OCI-LY3 (cell line): ENCODE data around the gene NFIL3.
"Not testable (repeated sequence)": the region's sequence is repeated elsewhere in the genome, so short reads cannot be mapped to it uniquely, and the experiment has no call there.

ENCODE experiments used
- H2AFZ ChIP-seq: fragments of 200-600, 300-600 bp; shearing (Covaris generic); 2 replicates; pipeline ENCODE4 v1.6.0; 2014; ENCODE audit warnings: antibody characterized with exemption, low read depth, low read length
- H3K27ac ChIP-seq: fragments of 200-600, 300-600 bp; sonication (generic); 2 replicates; pipeline ENCODE4 v1.5.1; 2014; ENCODE audit warnings: mild to moderate bottlenecking, low read length, moderate library complexity, mixed read lengths
- H3K27me3 ChIP-seq: fragments of 200-600, 300-600 bp; sonication (generic); 2 replicates; pipeline ENCODE4 v1.6.1; 2014; ENCODE audit warnings: low read depth, low read length, mixed read lengths
- H3K36me3 ChIP-seq: fragments of 200-600, 300-600 bp; sonication (generic); replicated peaks from 2 replicates; pipeline ENCODE3; 2014; ENCODE audit warnings: low read depth, low read length, mixed read lengths
- H3K4me1 ChIP-seq: fragments of 300-600, 200-600 bp; sonication (generic); 2 replicates; pipeline ENCODE4 v1.6.1; 2014; ENCODE audit warnings: low read length, mixed read lengths
- H3K4me2 ChIP-seq: fragments of 200-600, 300-600 bp; sonication (generic); 2 replicates; pipeline ENCODE4 v1.6.1; 2014; ENCODE audit warnings: low read length, mixed read lengths
- H3K4me3 ChIP-seq: fragments of 300-600, 200-600 bp; sonication (generic); 2 replicates; pipeline ENCODE4 v1.5.1; 2014; ENCODE audit warnings: antibody characterized with exemption, mild to moderate bottlenecking, low read length, moderate library complexity
- H3K79me2 ChIP-seq: fragments of 300-600, 200-600 bp; shearing (Covaris generic); 2 replicates; pipeline ENCODE4 v1.6.1; 2014; ENCODE audit warnings: mild to moderate bottlenecking, low read length, mixed read lengths
- H3K9ac ChIP-seq: fragments of 300-600, 200-600 bp; shearing (Covaris generic); 2 replicates; pipeline ENCODE4 v1.6.0; 2014; ENCODE audit warnings: mild to moderate bottlenecking, low read length, moderate library complexity
- H3K9me3 ChIP-seq: fragments of 200-600, 300-600 bp; shearing (Covaris generic); 2 replicates; pipeline ENCODE4 v1.6.1; 2014; ENCODE audit warnings: low read length, mixed read lengths; ENCODE audit not compliant: insufficient read depth
- H4K20me1 ChIP-seq: fragments of 200-600, 300-600 bp; sonication (generic); 2 replicates; pipeline ENCODE4 v1.6.1; 2016; ENCODE audit warnings: low read length, mixed read lengths; ENCODE audit not compliant: insufficient read depth
- EZH2phosphoT487 ChIP-seq: fragments of 200-600 bp; shearing (Covaris generic); IDR thresholded peaks from 2 replicates; pipeline ENCODE4 v1.6.1; 2018; ENCODE audit warnings: antibody characterized with exemption, mixed run types, low read depth
- TF ChIP-seq, protein P1 (sequence below): fragments of 200-600, 300-600 bp; sonication (generic); IDR thresholded peaks from 2 replicates; pipeline ENCODE4 v1.5.1; 2014; ENCODE audit warnings: antibody characterized with exemption, low read length, low read depth

NFIL3 gene

DNA sequence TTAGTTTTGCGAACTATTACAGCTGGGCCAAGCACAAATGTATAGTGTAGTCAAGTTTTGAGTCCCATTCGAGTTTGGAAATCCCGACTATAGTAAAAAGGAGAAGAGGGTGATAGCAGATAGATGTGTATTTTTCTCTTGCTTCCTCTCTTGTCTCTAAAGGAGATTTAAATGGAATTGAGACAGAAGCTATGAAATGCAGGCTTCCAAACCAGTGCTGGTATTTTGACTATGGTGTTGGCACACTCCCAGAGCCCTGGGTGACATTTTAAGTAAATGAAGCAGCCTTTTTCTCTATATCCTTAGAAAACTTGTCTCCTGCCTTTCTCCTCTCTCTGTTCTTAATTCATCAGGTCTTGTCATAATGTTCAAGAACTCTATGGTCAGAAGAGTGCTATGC lies 44.2 kb downstream of the NFIL3 start:
- Histone ChIP-seq H3K9me3 (no peaks in the 10 kb centered on the region), H3K4me3 (no peak overlapping the region), H3K36me3 (no peaks in the 10 kb centered on the region), H3K27me3 (peaks cover 20% of the 10 kb centered on the region), H3K79me2 (no peaks in the 10 kb centered on the region), H3K4me1 (peaks cover 3% of the 10 kb centered on the region; the same call in 1 of the 2 replicates), H4K20me1 (no peaks in the 10 kb centered on the region), H3K27ac (no peak overlapping the region), H3K4me2 (no peak overlapping the region), H3K9ac (no peak overlapping the region), H2AFZ (no peak overlapping the region)
- TF ChIP-seq, protein P1, sequence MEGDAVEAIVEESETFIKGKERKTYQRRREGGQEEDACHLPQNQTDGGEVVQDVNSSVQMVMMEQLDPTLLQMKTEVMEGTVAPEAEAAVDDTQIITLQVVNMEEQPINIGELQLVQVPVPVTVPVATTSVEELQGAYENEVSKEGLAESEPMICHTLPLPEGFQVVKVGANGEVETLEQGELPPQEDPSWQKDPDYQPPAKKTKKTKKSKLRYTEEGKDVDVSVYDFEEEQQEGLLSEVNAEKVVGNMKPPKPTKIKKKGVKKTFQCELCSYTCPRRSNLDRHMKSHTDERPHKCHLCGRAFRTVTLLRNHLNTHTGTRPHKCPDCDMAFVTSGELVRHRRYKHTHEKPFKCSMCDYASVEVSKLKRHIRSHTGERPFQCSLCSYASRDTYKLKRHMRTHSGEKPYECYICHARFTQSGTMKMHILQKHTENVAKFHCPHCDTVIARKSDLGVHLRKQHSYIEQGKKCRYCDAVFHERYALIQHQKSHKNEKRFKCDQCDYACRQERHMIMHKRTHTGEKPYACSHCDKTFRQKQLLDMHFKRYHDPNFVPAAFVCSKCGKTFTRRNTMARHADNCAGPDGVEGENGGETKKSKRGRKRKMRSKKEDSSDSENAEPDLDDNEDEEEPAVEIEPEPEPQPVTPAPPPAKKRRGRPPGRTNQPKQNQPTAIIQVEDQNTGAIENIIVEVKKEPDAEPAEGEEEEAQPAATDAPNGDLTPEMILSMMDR: no peak
- no peak for TF ChIP-seq EZH2phosphoT487

DNA sequence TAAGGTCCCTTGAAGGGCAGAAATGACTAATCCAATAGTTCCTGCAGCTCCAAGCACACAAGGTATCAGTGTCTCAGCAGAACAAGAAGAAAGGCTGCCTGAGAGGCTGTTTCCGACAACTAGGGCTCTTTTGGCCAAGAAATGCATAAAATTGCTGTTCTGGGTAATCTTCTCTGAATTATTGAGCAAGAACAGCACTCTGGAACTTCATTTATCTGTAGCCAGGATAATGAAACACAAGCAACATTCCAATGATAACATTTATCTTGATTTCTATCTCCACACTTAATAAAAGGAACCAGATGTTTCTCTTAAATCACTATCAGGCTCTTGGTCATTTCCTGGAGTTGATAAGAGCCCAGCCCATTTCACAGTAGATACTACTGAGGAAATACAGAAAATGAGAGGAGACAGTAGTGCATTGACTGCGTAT lies 44.9 kb downstream of the NFIL3 start:
- Histone ChIP-seq H3K9ac (no peak overlapping the region), H4K20me1 (no peaks in the 10 kb centered on the region), H2AFZ (no peak overlapping the region), H3K4me1 (peaks cover 3% of the 10 kb centered on the region; the same call in 1 of the 2 replicates), H3K27ac (no peak overlapping the region), H3K36me3 (no peaks in the 10 kb centered on the region), H3K4me3 (no peak overlapping the region), H3K4me2 (no peak overlapping the region), H3K79me2 (no peaks in the 10 kb centered on the region), H3K9me3 (no peaks in the 10 kb centered on the region), H3K27me3 (peaks cover 20% of the 10 kb centered on the region)
- no peak for TF ChIP-seq EZH2phosphoT487
- TF ChIP-seq, protein P1: no peak

DNA sequence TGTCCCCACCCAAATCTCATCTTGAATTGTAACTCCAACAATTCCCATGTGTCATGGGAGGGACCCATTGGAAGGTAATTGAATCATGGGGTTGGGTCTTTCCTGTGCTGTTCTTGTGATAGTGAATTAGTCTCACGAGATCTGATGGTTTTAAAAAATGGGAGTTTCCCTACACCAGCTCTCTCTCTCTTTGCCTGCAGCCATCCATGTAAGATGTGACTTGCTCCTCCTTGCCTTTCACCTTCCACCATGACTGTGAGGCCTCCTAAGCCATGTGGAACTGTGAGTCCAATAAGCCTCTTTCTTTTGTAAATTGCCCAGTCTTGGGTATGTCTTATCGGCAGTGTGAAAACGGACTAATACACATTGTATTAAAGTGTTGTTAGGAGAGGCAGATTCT lies 45.6 kb downstream of the NFIL3 start:
- peaks cover 20% of the 10 kb centered on the region for H3K27me3 ChIP-seq
- H3K27ac ChIP-seq, H3K4me2 ChIP-seq: not testable (repeated sequence)

DNA sequence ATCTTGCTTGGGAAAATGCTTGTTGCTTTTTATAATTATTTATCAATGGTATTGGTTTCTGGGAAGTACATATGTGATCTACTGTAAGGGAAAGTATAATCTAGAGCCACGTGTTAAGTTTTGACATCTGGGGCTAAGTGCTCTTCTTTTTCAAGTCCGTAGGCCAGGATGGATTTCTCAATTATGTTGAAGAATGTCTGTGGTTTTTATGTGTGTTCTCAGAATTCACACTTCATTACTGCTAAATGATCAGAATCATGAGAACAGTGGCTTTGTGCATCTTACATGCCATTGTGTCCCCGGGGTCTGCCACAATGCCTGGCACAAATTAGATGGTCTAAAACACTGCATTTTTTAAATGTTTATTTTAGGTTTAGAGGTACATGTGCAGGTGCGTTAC lies 47.4 kb downstream of the NFIL3 start:
- H3K36me3 ChIP-seq: no peaks in the 10 kb centered on the region
- no peaks in the 10 kb centered on the region for H3K79me2 ChIP-seq
- H4K20me1 ChIP-seq: no peaks in the 10 kb centered on the region
- peaks cover 22% of the 10 kb centered on the region for H3K27me3 ChIP-seq
- H3K4me1 ChIP-seq: peaks cover 3% of the 10 kb centered on the region; the same call in 1 of the 2 replicates
- TF ChIP-seq, protein P1: no peak
- TF ChIP-seq EZH2phosphoT487: no peak
- no peak overlapping the region for H3K27ac ChIP-seq
- no peak overlapping the region for H3K4me3 ChIP-seq
- no peak overlapping the region for H2AFZ ChIP-seq
- no peak overlapping the region for H3K9ac ChIP-seq
- H3K9me3 ChIP-seq: no peaks in the 10 kb centered on the region
- H3K4me2 ChIP-seq: no peak overlapping the region

More for the DNA sequence above, 45.6 kb downstream of the NFIL3 start:
- not testable (repeated sequence) for H3K36me3 ChIP-seq, H3K79me2 ChIP-seq, H3K9ac ChIP-seq, H3K4me3 ChIP-seq, H2AFZ ChIP-seq, H4K20me1 ChIP-seq, H3K9me3 ChIP-seq, H3K4me1 ChIP-seq

DNA sequence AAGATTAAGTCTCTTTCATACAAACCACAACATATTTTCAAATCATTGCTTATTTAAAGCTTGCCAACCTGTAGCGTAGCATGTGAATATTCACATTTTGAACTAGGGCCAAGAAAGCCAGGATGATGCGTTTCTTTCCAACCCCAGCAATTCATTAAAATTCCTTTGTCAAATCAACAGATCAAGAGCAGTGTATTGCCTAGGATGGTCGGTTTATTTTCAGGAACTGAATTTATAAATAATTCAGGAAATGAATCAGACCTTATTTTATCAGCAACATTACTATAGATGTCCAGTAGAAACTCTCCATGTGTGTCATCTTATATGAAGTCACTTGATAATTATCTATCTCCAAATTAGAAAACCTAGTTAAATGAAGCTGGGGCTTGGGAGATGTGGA lies 48.7 kb downstream of the NFIL3 start:
- no peaks in the 10 kb centered on the region for H3K36me3 ChIP-seq
- H3K27me3 ChIP-seq: peaks cover 20% of the 10 kb centered on the region
- H3K4me3 ChIP-seq: no peak overlapping the region
- peaks cover 3% of the 10 kb centered on the region; the same call in 1 of the 2 replicates for H3K4me1 ChIP-seq
- H3K9ac ChIP-seq: no peak overlapping the region
- H3K9me3 ChIP-seq: no peaks in the 10 kb centered on the region
- no peak overlapping the region for H3K4me2 ChIP-seq
- H3K27ac ChIP-seq: no peak overlapping the region
- TF ChIP-seq, protein P1: no peak
- TF ChIP-seq EZH2phosphoT487: no peak
- no peaks in the 10 kb centered on the region for H3K79me2 ChIP-seq
- no peak overlapping the region for H2AFZ ChIP-seq
- no peaks in the 10 kb centered on the region for H4K20me1 ChIP-seq
